GM21381 (cell line): ENCODE results near the gene WFDC1.

ENCODE experiments used
- ATAC-seq: cut with Tn5 transposase; IDR thresholded peaks from one replicate; pipeline ENCODE4 v1.9.1; 2021; ENCODE audit warnings: mild to moderate bottlenecking, moderate library complexity; ENCODE audit not compliant: unreplicated experiment

WFDC1 gene

DNA sequence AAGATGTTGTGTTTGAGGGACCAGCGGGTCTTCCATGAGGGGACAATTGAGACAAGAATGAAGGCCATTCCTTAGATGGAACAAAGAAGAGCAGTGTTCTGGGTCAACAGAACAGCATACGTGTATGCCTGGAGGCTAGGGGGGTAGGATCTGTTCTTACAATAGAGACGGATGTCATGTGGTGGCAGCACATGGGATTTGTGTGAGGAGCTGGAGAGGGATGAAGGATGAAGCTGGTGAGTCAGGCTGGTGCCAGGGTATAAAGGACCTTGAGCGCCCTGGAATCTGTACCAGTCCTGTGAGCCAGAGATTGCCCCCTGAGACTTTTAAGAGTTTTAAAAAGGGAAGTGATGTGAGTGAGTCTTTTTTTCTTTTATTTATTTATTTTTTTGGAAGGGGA lies 22.8 kb upstream of the WFDC1 start:
- ATAC-seq: no peak

DNA sequence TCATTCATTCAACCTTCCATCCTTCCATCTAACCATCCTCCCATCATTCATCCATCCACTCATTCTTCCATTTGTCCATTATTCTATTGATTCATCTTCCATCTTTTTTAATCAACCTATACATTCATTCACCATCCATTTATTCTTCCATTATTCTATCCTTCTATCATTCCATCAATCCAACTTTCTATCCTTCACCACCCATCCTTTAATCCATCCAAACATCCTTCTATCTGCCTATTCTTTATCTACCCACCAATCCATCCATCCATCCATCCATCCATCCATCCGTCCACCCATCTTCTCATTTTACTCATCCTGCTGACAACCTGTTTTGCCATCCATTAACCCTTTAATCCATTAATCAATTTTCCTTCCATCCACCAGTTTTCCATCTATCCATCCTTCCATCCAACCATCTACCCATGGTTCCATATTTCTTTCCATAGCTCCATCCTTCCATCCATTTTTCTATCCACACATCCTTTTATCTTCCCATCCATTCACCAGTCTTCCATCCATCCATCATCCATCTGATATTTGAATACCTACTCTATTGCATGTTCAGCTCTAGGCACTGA lies 21.8 kb upstream of the WFDC1 start:
- ATAC-seq: no peak

DNA sequence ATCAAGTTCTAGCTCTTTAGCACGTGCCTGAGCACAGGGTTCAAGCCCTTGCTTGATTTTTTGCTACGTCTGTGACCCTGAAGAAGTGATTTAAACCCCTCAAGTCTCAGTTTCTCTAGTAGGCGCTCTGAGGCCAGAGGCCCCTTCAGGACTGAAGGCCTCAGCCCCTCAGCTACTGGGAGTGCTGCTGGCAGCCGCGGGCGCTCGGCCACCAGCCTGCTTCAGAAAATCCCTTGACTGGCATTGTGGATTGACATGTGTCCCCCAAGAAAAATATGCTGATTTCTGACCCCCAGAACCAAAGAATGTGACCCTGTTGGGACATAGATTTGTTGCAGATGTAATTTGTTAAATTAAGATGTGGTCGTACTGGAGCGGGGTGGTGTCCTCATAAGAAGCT lies 20.2 kb upstream of the WFDC1 start:
- no peak for ATAC-seq

DNA sequence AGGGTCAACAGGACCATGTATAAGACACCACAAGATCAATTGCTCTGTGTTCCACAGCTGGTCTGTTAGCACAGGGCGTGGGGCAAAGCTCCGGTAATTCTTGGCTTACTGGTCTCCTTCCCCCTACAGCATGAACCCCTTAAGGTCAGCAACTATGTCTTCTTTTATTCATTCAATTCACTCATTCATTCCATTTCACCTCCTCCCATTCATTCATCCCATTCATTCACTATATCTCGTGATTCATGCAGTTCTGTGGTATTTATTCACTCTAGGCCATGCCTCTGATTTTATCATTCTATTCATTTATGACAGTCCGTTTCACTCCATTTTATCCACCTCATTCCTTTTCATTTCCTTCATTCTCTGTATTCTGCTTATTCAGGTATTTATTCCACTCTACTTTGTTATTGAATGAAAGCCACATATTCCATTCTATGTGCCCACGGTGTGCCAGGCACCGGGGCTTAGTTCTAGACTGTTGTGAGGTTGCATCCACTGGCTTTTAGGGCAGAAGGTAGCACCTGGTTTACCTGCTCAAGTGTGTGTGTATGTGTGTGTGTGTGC lies 19.0 kb upstream of the WFDC1 start:
- ATAC-seq: no peak

DNA sequence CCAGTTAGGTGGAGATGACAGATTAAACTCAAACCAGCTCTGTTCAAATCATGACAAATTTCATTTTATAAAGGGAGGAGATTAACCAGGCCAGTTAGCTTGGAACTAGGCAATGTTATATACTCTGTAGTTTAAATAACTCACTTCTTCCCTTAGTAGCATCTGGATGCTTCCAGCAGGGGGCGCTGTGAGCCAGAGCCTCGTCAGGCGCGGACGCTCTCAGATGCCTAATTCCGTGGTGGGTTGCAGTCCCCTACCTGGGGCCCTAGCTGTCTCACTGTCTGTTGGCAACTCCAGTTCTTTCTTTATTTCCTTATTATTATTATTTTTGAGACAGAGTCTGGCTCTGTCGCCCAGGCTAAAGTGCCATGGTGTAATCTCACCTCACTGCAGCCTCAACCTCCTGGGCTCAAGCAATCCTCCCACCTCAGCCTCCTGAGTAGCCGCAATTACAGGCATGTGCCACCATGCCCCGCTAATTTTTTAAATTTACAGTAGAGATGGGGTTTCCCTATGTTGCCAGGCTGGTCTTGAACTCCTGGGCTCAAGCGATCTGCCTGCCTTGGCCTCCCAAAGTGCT lies 17.3 kb upstream of the WFDC1 start:
- ATAC-seq: no peak

DNA sequence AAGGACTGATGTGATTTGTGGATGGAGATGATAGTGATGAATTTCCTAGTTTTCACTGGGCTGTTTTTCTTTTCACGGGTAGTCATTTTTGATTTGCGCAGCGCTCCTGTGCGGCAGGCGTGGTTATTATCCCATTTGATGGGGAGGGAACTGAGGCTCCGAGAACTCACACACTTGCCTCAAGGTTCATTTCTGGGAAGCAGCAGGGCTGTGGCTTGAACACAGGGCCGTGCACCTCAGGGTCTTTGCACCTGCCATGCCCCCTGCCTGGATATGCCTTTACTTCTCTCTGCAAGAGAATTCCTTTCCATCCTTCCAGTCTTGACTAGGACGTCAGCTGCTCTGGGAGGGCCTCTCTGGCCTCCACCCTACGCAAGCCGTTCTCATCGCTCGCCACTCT lies 16.3 kb upstream of the WFDC1 start:
- ATAC-seq: no peak

DNA sequence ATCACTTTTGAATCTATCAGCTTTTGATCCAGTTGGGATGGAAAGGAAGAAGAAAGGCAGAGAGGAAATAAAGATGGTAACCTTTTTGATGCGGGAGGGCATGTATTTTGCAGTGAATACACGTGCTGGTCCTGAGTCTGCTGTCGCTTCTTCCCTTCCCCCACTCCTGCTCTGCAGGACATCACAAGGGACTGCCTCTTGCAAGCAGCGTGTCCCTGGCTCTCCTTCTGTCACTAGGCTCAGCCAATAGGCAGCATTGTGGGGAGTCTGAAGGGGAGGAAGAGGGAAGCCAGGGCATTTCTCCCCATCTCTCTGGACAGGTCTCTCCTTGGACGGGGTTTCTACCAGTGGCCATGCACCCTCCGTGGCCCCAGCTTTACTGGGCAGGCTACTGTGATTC lies 15.7 kb upstream of the WFDC1 start:
- no peak for ATAC-seq

DNA sequence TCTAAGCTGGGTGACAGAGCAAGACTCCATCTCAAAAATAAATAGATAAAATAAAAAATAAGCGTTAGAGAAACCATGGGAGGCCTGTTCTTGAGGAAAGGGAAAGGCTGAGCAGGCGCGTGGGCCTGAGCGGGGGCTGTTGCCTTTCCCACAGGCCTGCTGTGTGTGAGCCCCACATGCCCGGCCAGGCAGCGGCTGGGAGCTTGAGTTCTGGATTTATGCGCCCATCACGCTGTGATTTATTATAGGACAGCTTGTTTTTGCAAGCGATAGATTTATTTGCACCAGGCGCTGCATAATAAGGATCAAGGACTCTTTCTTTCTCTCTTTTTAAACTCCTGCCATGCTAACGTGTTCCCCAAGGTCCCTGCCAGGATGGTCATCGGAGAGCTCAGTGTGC lies 14.8 kb upstream of the WFDC1 start:
- ATAC-seq: no peak

DNA sequence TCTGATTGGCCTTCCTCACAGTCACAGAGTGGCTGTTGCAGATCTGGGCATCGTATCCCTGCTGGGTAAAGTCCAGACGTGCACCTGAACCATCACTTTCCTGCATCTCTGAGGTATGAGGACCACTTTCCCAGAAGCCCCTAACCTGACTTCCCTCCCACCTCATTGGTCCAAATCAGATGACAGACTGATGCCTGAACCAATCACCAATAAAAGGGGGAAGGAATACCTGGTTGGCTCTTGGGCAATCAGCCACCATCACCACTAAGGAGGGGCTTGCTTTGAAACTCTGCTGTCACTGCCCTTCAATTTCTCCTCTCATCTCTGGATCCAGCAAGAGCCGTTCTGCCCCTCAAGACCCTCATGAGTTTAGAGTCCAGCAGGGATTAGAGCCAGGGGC lies 13.6 kb upstream of the WFDC1 start:
- ATAC-seq: no peak

DNA sequence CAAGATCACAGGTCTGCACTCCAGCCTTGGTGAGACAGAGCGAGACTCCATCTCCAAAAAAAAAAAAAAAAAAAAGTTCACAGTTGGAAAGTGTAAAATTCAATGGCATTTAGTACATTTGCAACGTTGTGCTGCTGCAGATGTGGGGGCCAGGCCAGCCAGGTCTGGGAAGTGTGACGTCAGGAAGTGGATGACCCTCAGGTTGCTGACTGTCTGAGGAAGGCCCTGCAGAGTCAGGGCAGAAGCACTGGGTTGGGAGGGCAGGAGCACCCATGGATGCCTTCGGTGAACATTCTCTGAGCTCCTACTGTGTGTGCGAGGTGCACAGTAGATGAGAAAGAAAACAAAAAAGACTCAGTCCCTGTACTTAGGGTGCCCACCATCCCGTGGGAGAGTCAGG lies 12.1 kb upstream of the WFDC1 start:
- no peak for ATAC-seq

DNA sequence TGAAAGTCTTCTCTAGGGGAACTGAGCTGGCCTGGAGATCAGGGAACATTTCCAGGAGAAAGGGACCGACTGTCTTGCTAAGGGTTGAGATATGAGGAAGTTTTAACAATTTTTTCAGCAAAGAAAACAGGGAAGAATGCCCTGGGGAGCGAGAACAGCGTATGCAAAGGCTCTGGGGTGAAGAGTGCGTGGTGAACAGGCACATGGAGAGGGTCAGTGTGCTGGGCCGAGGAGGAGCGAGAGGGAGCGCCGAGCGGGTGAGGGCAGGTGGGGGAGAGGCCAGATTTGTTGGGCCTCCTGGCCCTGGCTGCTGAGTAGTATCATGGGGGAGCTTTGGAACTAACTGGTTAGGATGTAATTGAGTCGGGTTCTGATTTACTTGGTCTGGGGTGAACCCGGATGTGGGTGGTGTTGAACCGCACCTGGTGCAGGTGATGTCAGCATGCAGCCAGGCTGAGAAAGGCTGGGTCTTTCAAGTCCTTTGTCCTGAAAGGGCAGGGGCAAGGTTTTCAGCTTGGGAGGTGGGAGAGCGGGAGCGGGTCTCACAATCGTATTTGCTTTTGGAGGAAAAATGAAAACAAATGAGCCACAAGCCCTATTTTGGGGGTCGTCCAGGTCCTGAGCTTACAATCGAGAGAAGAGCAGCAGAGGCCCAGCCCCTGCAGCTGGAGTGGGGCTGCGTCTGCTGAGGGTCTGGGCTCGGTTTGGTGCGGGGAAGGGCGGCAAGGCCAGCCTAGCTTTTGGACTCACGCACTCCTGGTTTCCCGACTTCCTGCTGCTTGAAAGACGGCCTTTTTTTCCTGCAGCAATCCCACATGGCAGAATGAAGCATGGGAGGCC lies 11.1 kb upstream of the WFDC1 start:
- ATAC-seq: no peak

DNA sequence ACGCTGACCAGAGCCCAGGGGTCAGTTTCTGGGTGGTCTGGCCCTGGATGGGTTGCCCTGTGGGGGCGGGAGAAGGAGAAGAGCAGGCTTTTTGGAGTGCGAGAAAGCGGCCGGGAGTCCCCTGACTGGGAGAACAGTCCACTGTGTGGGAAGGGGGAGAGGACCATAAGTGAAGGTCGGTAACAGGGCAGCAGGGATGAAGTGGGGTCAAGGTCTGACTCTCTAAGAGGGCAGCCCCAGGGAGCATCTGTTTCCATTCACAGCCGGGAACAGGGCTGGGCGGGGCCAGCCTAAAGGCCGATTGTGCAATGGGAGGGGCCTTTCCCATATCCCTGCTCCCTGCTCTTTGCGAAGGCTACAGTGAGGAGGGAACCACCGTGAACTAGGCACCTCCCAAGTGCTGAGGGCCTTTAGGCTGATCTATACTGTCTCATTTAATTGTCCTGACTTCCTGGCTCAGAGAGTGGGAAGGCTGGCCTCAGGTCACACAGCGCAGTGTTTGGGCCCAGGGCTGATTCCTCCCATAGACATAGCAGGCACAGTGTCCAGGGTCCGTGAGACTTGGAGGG lies 10.4 kb upstream of the WFDC1 start:
- ATAC-seq: no peak

DNA sequence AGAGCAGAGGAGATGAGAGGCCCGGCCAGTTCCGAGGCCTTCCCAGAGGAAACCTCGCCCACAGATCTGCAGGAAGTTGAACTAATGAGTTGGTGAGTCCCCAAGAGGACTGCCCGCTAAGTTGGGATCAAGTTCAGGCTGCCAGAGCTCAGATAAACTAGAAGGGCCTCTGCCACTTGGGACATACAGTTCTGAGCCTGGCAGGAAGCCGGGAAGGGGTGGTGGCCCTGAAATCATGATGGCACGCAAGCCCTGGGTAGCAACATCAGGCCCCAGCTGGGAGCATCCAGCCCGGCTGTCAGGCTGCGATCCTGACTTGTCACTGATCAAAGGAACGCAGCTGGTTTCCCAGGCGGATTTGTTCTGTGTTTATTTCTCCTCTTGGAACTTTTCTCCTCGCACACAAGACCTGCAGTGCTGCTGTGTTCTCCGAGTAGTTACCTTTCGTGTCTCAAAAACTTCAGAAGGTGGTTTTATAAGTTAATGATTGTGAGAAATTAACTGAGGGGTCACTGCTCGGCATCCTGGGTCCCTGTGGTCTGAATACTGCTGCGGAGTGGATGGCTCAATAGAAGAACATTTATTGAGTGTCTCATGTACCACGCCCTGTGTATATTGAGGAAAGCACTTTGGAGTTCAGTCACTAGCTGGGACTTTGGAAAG lies 8.0 kb upstream of the WFDC1 start:
- no peak for ATAC-seq

DNA sequence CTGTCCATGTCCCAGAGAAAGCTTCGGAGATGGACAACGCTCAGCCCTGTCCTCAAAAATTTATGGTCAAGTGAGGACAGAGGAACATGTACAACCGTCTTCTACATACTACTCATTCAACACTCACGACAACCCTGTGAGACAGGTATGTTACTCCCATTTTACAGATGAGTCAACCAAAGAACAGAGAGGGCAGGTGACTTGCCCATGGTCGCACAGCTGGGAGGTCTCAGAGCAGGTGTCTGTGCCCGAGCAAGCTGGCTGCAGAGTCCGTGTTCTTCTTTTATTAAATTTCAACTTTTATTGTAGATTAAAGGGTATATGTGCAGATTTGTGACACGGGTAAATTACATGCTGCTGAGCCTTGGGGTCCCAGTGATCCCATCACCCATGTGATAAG lies 5.8 kb upstream of the WFDC1 start:
- no peak for ATAC-seq

DNA sequence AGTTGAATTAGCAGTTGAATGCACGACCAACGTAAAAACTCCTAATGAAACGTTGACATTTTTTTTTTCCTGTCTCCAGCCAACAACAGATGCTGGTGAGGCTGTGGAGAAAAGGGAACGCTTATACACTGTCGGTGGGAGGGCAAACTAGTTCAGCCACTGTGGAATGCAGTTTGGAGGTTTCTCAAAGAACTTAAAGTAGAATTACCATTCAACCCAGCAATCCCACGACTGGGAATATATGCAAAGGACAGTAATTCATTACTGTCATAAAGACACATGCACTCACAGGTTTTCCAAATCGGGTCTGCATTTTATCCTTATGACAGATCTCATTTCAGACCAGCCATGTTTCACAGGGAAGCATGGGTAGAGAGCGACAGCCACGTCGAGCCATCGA lies 3.5 kb upstream of the WFDC1 start:
- no peak for ATAC-seq

DNA sequence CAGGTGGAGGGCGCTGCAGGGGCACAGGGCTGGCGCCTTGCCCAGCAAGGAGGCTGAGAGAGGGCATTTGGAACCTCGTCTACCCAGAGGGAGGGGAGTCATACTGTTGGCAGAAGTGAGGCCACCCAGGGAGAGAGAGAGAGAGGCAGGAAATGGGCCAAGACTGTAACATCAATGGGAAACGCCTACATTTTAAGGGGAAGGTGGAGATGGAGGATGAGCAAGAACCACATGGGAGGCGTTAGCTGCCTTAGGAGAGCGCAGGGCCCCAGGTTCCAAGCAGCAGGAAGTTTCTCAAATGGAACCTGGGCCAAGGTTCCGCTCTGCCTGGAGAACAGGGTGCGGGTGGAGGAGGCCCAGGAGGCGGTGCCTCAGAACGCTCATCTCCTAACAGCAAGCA lies 2.7 kb upstream of the WFDC1 start:
- no peak for ATAC-seq

DNA sequence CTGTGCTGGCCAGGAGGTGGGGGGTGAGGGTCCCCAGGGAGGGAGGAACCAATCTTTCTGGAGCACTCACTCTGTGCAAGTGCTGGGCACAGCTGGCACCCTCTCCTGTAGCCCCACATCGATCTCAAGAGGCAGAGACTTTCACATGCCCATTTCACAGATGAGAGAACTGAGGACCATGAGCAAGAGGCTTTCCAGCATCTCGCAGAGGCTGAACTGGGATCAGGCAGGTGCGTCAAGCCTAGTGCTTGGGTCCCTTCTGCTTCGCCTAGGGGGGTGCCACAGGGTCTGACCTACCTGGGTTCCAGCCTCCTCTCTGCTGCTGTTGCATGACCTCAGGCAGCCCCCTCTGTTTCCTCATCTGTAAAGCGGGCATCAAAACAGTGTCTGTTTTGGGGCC lies 1.3 kb upstream of the WFDC1 start:
- no peak for ATAC-seq

DNA sequence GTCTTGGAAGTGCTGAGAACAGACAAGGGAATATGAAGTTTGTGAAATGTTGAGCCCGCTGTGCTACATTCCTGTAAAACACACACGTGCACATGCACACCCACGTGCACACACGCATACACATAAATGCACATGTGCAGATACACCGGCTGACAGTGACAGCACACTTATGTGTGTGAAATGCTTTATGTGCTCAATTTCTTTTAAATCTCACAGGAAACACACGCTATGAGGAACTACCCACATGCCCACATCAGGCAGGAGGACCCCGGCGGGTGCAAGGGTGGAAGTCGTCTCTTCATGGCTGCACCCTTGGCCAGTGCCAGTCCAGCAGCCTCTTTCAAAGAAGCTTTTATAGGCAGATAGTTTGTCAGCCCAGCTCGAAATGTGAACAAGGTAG lies 561 bp upstream of the WFDC1 start:
- no peak for ATAC-seq

DNA sequence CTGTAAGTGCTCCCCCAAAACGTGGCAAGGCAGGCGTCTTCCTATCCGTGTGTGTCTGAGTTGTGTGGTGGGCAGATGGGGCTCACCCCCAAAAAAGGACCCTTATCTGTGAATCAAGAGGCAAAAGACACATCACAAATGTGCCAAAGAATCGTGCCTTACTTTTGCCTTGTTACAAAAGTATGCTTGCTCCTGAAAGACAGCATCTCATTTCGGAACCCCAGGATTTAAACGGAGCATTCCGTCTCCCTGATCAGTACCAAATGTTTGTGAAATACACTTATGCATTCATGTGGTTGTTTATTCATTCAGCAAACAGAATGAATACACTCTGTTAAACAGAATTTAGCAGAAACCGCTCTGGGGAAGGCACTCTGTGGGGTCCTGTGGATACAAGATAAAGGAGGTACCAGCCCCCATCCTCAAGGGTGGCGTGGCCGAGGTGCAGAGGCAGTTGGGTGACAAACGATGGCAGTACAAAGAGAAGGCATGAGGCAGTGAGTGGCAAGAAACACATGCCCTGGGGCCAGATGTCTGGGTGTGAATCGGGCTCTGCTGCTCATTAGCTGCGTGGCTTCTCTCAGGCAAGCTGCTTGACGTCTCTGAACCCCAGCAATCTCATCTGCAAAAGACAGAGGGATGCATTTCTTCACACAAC lies 654 bp downstream of the WFDC1 start:
- ATAC-seq: no peak

DNA sequence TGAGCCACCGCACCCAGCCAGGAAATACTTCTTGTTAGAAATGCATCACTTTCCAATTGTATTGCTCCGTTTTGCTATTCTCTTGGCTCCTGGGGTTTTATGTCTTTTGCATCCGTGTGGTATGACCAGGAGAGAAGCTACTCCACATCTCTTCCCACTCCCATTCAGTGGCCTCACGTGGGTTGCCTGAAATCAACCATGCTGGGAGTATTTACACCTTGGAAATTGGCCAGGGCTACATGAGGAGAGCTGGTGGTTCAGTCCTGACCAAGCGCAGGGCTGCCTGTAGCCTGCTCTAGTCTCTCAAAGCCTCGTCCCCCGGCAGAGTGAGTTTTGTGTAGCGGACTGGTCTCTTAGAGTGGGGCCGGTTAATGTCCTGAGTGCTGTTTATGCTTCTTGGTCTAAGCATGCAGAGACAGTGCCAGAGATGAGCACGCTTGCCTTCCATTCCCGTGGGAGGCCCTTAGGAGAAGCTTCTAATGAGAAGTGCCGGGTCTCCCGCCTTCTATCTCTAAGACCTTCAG lies 3.8 kb downstream of the WFDC1 start:
- no peak for ATAC-seq
